Small intestine (tissue), 7 donors: ENCODE data around the gene SLC8B1. TPM values are rescaled to one million over a fixed set of nuclear protein-coding genes. Genes with fewer than 3 reads are reported as not detected.

ENCODE experiments used
- DNase-seq, 2 donors: peaks; one replicate each; pipeline versions ENCODE4 v3.0.0 to v3.0.0-alpha.2; 2013
- FAIRE-seq: peaks from 2 replicates; lab custom pipeline; 2012; peaks lifted over from hg19 to GRCh38; lab: Jason Lieb, UNC
- H3K27ac ChIP-seq, 3 donors: one replicate each; pipeline ENCODE4 v1.5.1; 2013; ENCODE audit warnings: low read length in 2 of 3, mild to moderate bottlenecking in 2 of 3, control low read depth in 1 of 3, inconsistent platforms in 1 of 3, low read depth in 1 of 3, moderate library complexity in 1 of 3
- H3K27me3 ChIP-seq, 3 donors: one replicate each; pipeline ENCODE4 v1.6.1; 2013; ENCODE audit warnings: low read length in 3 of 3, inconsistent platforms in 1 of 3; ENCODE audit not compliant: control insufficient read depth in 3 of 3, insufficient read depth in 3 of 3
- H3K36me3 ChIP-seq, 3 donors: one replicate each; pipeline ENCODE4 v1.6.1; 2013; ENCODE audit warnings: low read length in 3 of 3, inconsistent platforms in 1 of 3, low read depth in 1 of 3, mild to moderate bottlenecking in 1 of 3, moderate library complexity in 1 of 3; ENCODE audit not compliant: control insufficient read depth in 3 of 3, insufficient read depth in 2 of 3
- H3K4me1 ChIP-seq, 3 donors: one replicate each; pipeline ENCODE4 v1.6.1; 2013; ENCODE audit warnings: low read length in 2 of 3, inconsistent platforms in 1 of 3, low read depth in 1 of 3, mild to moderate bottlenecking in 1 of 3, moderate library complexity in 1 of 3; ENCODE audit not compliant: control insufficient read depth in 3 of 3, insufficient read depth in 2 of 3
- H3K4me3 ChIP-seq, 3 donors: one replicate each; pipeline ENCODE4 v1.5.1; 2013; ENCODE audit warnings: low read length in 3 of 3, control low read depth in 1 of 3, inconsistent platforms in 1 of 3, low read depth in 1 of 3, mild to moderate bottlenecking in 1 of 3, moderate library complexity in 1 of 3
- H3K9me3 ChIP-seq, 2 donors: one replicate each; pipeline ENCODE4 v1.6.1; 2013; ENCODE audit warnings: low read depth in 1 of 2, low read length in 1 of 2; ENCODE audit not compliant: control insufficient read depth in 2 of 2, insufficient read depth in 1 of 2
- WGBS, 3 donors: extraction: QIAGEN DNeasy Blood & Tissue Kit; methylation state at CpG; one replicate each; pipeline ENCODE4 v1.1.7; 2013; 5-methylcytosine and 5-hydroxymethylcytosine counted together
- polyA plus RNA-seq, 4 donors: library from polyadenylated mRNA; stranded (reverse) in 3 of 4; unstranded in 1 of 4; fragments of 200-250 nt in 3 of 4; fragments of 120-200 nt in 1 of 4; gene quantifications; one replicate each; pipeline versions ENCODE4 v1.2.1 to v1.2.3, GENCODE V29; 2013
- donor health status: healthy with polysubstance abuse.
- donor health status: control.
- donor health status: control.
- donor health status: Bipolar disorder and iron deficiency.
- donor health status: healthy.

Gene SLC8B1
- polyA plus RNA-seq, 4 donors = 19.5 to 39.6 (median 31.3) TPM

- Histone ChIP-seq H3K36me3 (peaks cover 11 to 100% (median 27%) of the 10 kb centered on the region in 3 donors), H3K4me3 (no peak overlapping the region), H3K4me1 (no peaks in the 10 kb centered on the region), H3K27ac (no peak overlapping the region), H3K27me3 (no peaks in the 10 kb centered on the region), H3K9me3 (no peaks in the 10 kb centered on the region)
- WGBS, 3 donors = 87 to 94% (median 93%) methylated on average over 17 of the region's 17 CpGs
- FAIRE-seq = no peak
- DNase-seq = no peak
These were observed 43.3 kb downstream of the SLC8B1 start for GRCh38 chr12:113291586-113291985.

- Histone ChIP-seq H3K36me3 (peaks cover 10 to 100% (median 26%) of the 10 kb centered on the region in 3 donors), H3K4me3 (no peak overlapping the region), H3K4me1 (no peaks in the 10 kb centered on the region), H3K9me3 (no peaks in the 10 kb centered on the region), H3K27ac (no peak overlapping the region), H3K27me3 (no peaks in the 10 kb centered on the region)
- WGBS, 3 donors = 97 to 99% (median 97%) methylated on average over 5 of the region's 5 CpGs
- FAIRE-seq (no peak), DNase-seq (no peak)
These were observed 44.4 kb downstream of the SLC8B1 start for GRCh38 chr12:113290506-113290905.

GRCh38 chr12:113289361-113289760, 45.5 kb downstream of the SLC8B1 start:
- DNase-seq (no peak), FAIRE-seq (no peak)
- Histone ChIP-seq H3K9me3 (no peaks in the 10 kb centered on the region), H3K4me3 (no peak overlapping the region), H3K27me3 (no peaks in the 10 kb centered on the region), H3K4me1 (no peaks in the 10 kb centered on the region), H3K27ac (no peak overlapping the region), H3K36me3 (peaks cover 15 to 100% (median 29%) of the 10 kb centered on the region in 3 donors)
- 84 to 93% (median 90%) methylated on average over 2 of the region's 2 CpGs for WGBS, 3 donors

GRCh38 chr12:113287899-113288282, 47.0 kb downstream of the SLC8B1 start:
- H3K27me3 ChIP-seq = no peaks in the 10 kb centered on the region
- H3K27ac ChIP-seq = no peak overlapping the region
- H3K36me3 ChIP-seq = peaks cover 18 to 93% (median 22%) of the 10 kb centered on the region in 3 donors
- no peak for FAIRE-seq
- DNase-seq = no peak
- no peaks in the 10 kb centered on the region for H3K9me3 ChIP-seq
- 90 to 93% (median 92%) methylated on average over 19 of the region's 19 CpGs for WGBS, 3 donors
- no peaks in the 10 kb centered on the region for H3K4me1 ChIP-seq
- no peak overlapping the region for H3K4me3 ChIP-seq

GRCh38 chr12:113287146-113287898, 47.6 kb downstream of the SLC8B1 start:
- H3K9me3 ChIP-seq = no peaks in the 10 kb centered on the region
- peaks cover 18 to 87% (median 22%) of the 10 kb centered on the region in 3 donors for H3K36me3 ChIP-seq
- FAIRE-seq (no peak), DNase-seq (no peak)
- 93 to 97% (median 96%) methylated on average over 18 to 21 of the region's 21 CpGs for WGBS, 3 donors
- no peak overlapping the region for H3K27ac ChIP-seq
- no peak overlapping the region for H3K4me3 ChIP-seq
- no peaks in the 10 kb centered on the region for H3K4me1 ChIP-seq
- no peaks in the 10 kb centered on the region for H3K27me3 ChIP-seq

GRCh38 chr12:113286712-113287111, 48.2 kb downstream of the SLC8B1 start:
- FAIRE-seq = no peak
- 83 to 92% (median 88%) methylated on average over 11 of the region's 11 CpGs for WGBS, 3 donors
- Histone ChIP-seq H3K4me3 (no peak overlapping the region), H3K36me3 (peaks cover 18 to 83% (median 20%) of the 10 kb centered on the region in 3 donors), H3K27ac (no peak overlapping the region), H3K9me3 (no peaks in the 10 kb centered on the region), H3K4me1 (no peaks in the 10 kb centered on the region), H3K27me3 (no peaks in the 10 kb centered on the region)
- no peak for DNase-seq

- H3K27ac ChIP-seq = no peak overlapping the region
- no peak for FAIRE-seq
- no peak overlapping the region for H3K4me3 ChIP-seq
- WGBS, 3 donors = 82 to 93% (median 91%) methylated on average over 21 to 22 of the region's 22 CpGs
- no peak for DNase-seq
- H3K9me3 ChIP-seq = no peaks in the 10 kb centered on the region
- no peaks in the 10 kb centered on the region for H3K4me1 ChIP-seq
- no peaks in the 10 kb centered on the region for H3K27me3 ChIP-seq
- H3K36me3 ChIP-seq = peaks cover 18 to 79% (median 18%) of the 10 kb centered on the region in 3 donors
These were observed 49.0 kb downstream of the SLC8B1 start for GRCh38 chr12:113285679-113286610.

GRCh38 chr12:113284751-113285150, 50.2 kb downstream of the SLC8B1 start:
- DNase-seq (no peak), FAIRE-seq (no peak)
- no peak overlapping the region for H3K4me3 ChIP-seq
- peaks cover 13 to 68% (median 14%) of the 10 kb centered on the region in 3 donors for H3K36me3 ChIP-seq
- H3K27ac ChIP-seq = no peak overlapping the region
- no peaks in the 10 kb centered on the region for H3K27me3 ChIP-seq
- H3K9me3 ChIP-seq = no peaks in the 10 kb centered on the region
- H3K4me1 ChIP-seq = no peaks in the 10 kb centered on the region
- WGBS, 3 donors = 84 to 95% (median 94%) methylated on average over 13 of the region's 13 CpGs
